Glomerular visceral epithelial cell (primary cell): ENCODE data around the gene IFI27.
A peak's percentile ranks its signal among the peaks of the same experiment; 100 is the strongest.
"Not testable (repeated sequence)": the region's sequence is repeated elsewhere in the genome, so short reads cannot be mapped to it uniquely, and the experiment has no call there.

ENCODE experiments used
- DNase-seq: peaks from one replicate; pipeline ENCODE4 v3.0.0-alpha.2; 2016; ENCODE audit errors: extremely low spot score

The IFI27 gene

GRCh38 chr14:94110552-94111181, at the start of gene IFI27:
IFI27 (plus strand) TSS chr14:94110736.
- peak; percentile 67 for DNase-seq

GRCh38 chr14:94062344-94062940, 48.1 kb upstream of the IFI27 start:
- peak; percentile 86 for DNase-seq

GRCh38 chr14:94066089-94066676, 44.4 kb upstream of the IFI27 start:
- DNase-seq = peak; percentile 40

- not testable (repeated sequence) for DNase-seq
Observed at GRCh38 chr14:94072076-94072475, 38.5 kb upstream of the IFI27 start.

GRCh38 chr14:94074534-94074933, 36.0 kb upstream of the IFI27 start:
- DNase-seq = no peak

GRCh38 chr14:94075008-94075407, 35.5 kb upstream of the IFI27 start:
- DNase-seq = no peak

- DNase-seq = no peak
Observed at GRCh38 chr14:94077111-94077821, 33.3 kb upstream of the IFI27 start.

GRCh38 chr14:94077823-94078222, 32.7 kb upstream of the IFI27 start:
- no peak for DNase-seq

- no peak for DNase-seq
Observed at GRCh38 chr14:94079891-94080620, 30.5 kb upstream of the IFI27 start.

GRCh38 chr14:94080621-94081385, 29.7 kb upstream of the IFI27 start, which contains the start of the genes DDX24 and IFI27L1:
DDX24 (minus strand) TSS chr14:94081202; CDS start chr14:94079742, 1,460 bp downstream.
IFI27L1 (plus strand) TSS chr14:94081310; CDS start chr14:94096938, 15,628 bp downstream.
- DNase-seq = peak; percentile 97

- DNase-seq = no peak
Observed at GRCh38 chr14:94081386-94081820, 29.1 kb upstream of the IFI27 start.

- no peak for DNase-seq
Observed at GRCh38 chr14:94087891-94088290, 22.6 kb upstream of the IFI27 start.

- no peak for DNase-seq
Observed at GRCh38 chr14:94088516-94088915, 22.0 kb upstream of the IFI27 start.

GRCh38 chr14:94089479-94089878, 21.1 kb upstream of the IFI27 start:
- DNase-seq = no peak

- no peak for DNase-seq
Observed at GRCh38 chr14:94093418-94093817, 17.1 kb upstream of the IFI27 start.

- peak; percentile 41 for DNase-seq
Observed at GRCh38 chr14:94097091-94097490, 13.4 kb upstream of the IFI27 start.

GRCh38 chr14:94098326-94098992, 12.1 kb upstream of the IFI27 start:
- DNase-seq = no peak

GRCh38 chr14:94099006-94099405, 11.5 kb upstream of the IFI27 start:
- no peak for DNase-seq

GRCh38 chr14:94100847-94101246, 9.7 kb upstream of the IFI27 start:
- peak; percentile 61 for DNase-seq

- no peak for DNase-seq
Observed at GRCh38 chr14:94101748-94102147, 8.8 kb upstream of the IFI27 start.
